Kidney (tissue), 14 donors: ENCODE measurements around the gene SPINT3. TPM values are rescaled to one million over a fixed set of nuclear protein-coding genes. Genes with fewer than 3 reads are reported as not detected.
A peak's percentile ranks its signal among the peaks of the same experiment; 100 is the strongest.

Experiments
- DNase-seq, 5 donors: peaks; one replicate each; pipeline ENCODE4 v3.0.0-alpha.2; 2013 to 2020
- FAIRE-seq: peaks from 2 replicates; lab custom pipeline; 2012; peaks lifted over from hg19 to GRCh38; lab: Jason Lieb, UNC
- H3K27ac ChIP-seq, 2 donors: one replicate each; pipeline ENCODE4 v1.7.0; 2013; ENCODE audit warnings: low read depth in 2 of 2, low read length in 2 of 2, inconsistent platforms in 1 of 2
- H3K27me3 ChIP-seq: one replicate; pipeline ENCODE4 v1.7.1; 2013; ENCODE audit warnings: low read length, inconsistent platforms; ENCODE audit not compliant: control insufficient read depth, insufficient read depth
- H3K36me3 ChIP-seq, 3 donors: one replicate each; pipeline versions ENCODE4 v1.7.0 to v1.7.1; 2013; ENCODE audit warnings: low read length in 3 of 3, control low read depth in 1 of 3, inconsistent platforms in 1 of 3; ENCODE audit not compliant: insufficient read depth in 3 of 3, control insufficient read depth in 2 of 3
- H3K4me1 ChIP-seq, 3 donors: one replicate each; pipeline versions ENCODE4 v1.7.0 to v1.7.1; 2013; ENCODE audit warnings: low read length in 3 of 3, inconsistent platforms in 1 of 3, low read depth in 1 of 3; ENCODE audit not compliant: control insufficient read depth in 2 of 3, insufficient read depth in 2 of 3
- H3K4me3 ChIP-seq, 3 donors: one replicate each; pipeline versions ENCODE4 v1.7.0 to v1.8.1; 2013; ENCODE audit warnings: low read length in 3 of 3, control low read depth in 1 of 3, inconsistent platforms in 1 of 3
- H3K9ac ChIP-seq, 3 donors: one replicate each; pipeline versions ENCODE4 v1.7.0 to v1.7.1; 2013; ENCODE audit warnings: low read length in 3 of 3, control low read depth in 1 of 3, inconsistent platforms in 1 of 3
- H3K9me3 ChIP-seq, 3 donors: one replicate each; pipeline versions ENCODE4 v1.7.0 to v1.7.1; 2013; ENCODE audit warnings: low read length in 3 of 3, control low read depth in 1 of 3, inconsistent platforms in 1 of 3; ENCODE audit not compliant: control insufficient read depth in 2 of 3, insufficient read depth in 1 of 3
- intact Hi-C: fragments of 100-400 bp; cut with DNase I; formaldehyde crosslinking; loops from one replicate; pipeline ENCODE4 v1.11.1; 2022
- polyA plus RNA-seq: library from polyadenylated mRNA; stranded (reverse); fragments of 350-450 nt; fragmentation: Illumina TruSeq; extraction: RNeasy Lipid Tissue Mini Kit (QIAGEN cat#74804); gene quantifications from one replicate; pipeline ENCODE4 v1.2.3, GENCODE V29; 2014; ENCODE audit warnings: low read depth, low replicate concordance; ENCODE audit not compliant: insufficient read depth
- total RNA-seq: library from RNA; stranded (reverse); fragmentation: NEBNext Ultra II Directional; extraction: Animal tissue kit (Norgen Biotek cat#: 25700); gene quantifications from one replicate; pipeline ENCODE4 v1.2.1, GENCODE V29; 2021
- TF ChIP-seq, protein P1 (sequence below): IDR thresholded peaks from 3 replicates; pipeline ENCODE4 v1.5.1; 2012; ENCODE audit warnings: mild to moderate bottlenecking, moderate library complexity, borderline replicate concordance; ENCODE audit not compliant: insufficient read depth; ENCODE audit errors: extremely low read depth
- donor health status: control.
- donor health status: control.
- donor health status: control.
- donor health status: control.
- donor health status: control.
- donor health status: DM: yes; HTN: yes; CAD: no.
- donor health status: Normal renal cell carcinoma (clear cell type).

The SPINT3 gene
- total and polyA plus RNA-seq, 2 donors from 2014 or later = not detected

DNA sequence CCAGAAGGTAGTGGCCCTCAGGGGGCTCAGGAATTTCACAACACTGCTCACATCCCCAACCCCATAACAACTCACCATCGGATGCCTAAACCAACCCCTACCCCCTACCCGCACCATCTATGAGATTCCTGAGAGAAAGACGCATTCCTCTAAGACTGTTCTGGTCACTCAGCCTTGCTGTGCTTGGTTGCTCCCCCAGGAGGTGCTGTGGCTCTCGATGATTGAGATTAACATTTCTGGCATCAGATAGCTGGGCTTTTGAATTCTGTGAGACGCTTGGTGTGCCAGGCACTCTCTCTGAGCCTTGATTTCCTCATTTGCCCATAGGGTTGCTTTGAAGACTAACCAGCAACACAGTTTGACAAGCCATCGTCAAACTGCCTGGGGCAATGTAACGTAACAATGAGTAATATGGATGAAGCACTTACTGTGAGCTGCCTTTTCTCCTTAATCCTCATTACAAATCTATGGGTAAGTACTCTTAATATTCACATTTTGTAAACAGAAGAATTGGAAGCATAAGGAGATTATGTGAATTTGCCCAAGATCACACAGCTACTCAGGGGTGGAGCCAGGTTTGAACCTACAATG lies 22.9 kb upstream of the SPINT3 start:
- H3K27me3 ChIP-seq = no peaks in the 10 kb centered on the region
- no peak for FAIRE-seq

GRCh38 chr20:45527294-45527693 lies 11.9 kb upstream of the SPINT3 start:
- intact Hi-C loops = no loop called here
- DNase-seq = no peak

More for the DNA sequence above, 22.9 kb upstream of the SPINT3 start:
- no peaks in the 10 kb centered on the region for H3K36me3 ChIP-seq
- no peaks in the 10 kb centered on the region for H3K4me1 ChIP-seq
- TF ChIP-seq, protein P1, sequence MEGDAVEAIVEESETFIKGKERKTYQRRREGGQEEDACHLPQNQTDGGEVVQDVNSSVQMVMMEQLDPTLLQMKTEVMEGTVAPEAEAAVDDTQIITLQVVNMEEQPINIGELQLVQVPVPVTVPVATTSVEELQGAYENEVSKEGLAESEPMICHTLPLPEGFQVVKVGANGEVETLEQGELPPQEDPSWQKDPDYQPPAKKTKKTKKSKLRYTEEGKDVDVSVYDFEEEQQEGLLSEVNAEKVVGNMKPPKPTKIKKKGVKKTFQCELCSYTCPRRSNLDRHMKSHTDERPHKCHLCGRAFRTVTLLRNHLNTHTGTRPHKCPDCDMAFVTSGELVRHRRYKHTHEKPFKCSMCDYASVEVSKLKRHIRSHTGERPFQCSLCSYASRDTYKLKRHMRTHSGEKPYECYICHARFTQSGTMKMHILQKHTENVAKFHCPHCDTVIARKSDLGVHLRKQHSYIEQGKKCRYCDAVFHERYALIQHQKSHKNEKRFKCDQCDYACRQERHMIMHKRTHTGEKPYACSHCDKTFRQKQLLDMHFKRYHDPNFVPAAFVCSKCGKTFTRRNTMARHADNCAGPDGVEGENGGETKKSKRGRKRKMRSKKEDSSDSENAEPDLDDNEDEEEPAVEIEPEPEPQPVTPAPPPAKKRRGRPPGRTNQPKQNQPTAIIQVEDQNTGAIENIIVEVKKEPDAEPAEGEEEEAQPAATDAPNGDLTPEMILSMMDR = no peak
- no peak for DNase-seq
- H3K27ac ChIP-seq = no peak overlapping the region
- H3K4me3 ChIP-seq = no peak overlapping the region
- no peak overlapping the region for H3K9ac ChIP-seq
- intact Hi-C loops = no loop called here
- no peaks in the 10 kb centered on the region for H3K9me3 ChIP-seq

GRCh38 chr20:45523821-45524220 lies 8.4 kb upstream of the SPINT3 start:
- H3K9me3 ChIP-seq = no peaks in the 10 kb centered on the region
- TF ChIP-seq, protein P1 = no peak
- intact Hi-C loops = no loop called here
- no peaks in the 10 kb centered on the region for H3K36me3 ChIP-seq
- no peak for DNase-seq
- no peak overlapping the region for H3K9ac ChIP-seq
- H3K4me1 ChIP-seq = no peaks in the 10 kb centered on the region
- no peak overlapping the region for H3K27ac ChIP-seq
- no peak for FAIRE-seq
- no peak overlapping the region for H3K4me3 ChIP-seq
- no peaks in the 10 kb centered on the region for H3K27me3 ChIP-seq

More at GRCh38 chr20:45527294-45527693, 11.9 kb upstream of the SPINT3 start:
- TF ChIP-seq, protein P1 = no peak
- no peak for FAIRE-seq
- no peaks in the 10 kb centered on the region for H3K4me1 ChIP-seq
- H3K9me3 ChIP-seq = no peaks in the 10 kb centered on the region
- H3K27ac ChIP-seq = no peak overlapping the region
- no peak overlapping the region for H3K4me3 ChIP-seq
- no peaks in the 10 kb centered on the region for H3K36me3 ChIP-seq
- H3K9ac ChIP-seq = no peak overlapping the region
- no peaks in the 10 kb centered on the region for H3K27me3 ChIP-seq

DNA sequence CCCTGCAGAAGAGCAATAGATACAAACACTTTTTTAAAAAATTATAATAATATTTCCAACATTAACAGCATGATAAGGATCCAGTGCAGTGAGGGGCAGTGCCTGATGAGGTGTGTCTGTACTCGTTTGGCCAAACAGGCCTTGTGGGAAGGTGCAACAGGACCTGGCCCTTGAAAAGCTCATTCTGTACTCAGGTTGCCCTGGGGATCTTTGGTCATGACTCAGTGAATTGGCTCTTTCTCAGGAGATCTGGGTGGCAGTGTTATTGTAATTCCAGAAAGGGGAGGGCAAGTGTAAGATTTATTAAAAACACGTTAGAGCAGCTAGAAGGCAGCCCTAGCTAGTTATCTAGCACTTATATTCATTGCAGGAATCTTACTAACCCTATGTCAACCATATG lies 2.9 kb upstream of the SPINT3 start:
- H3K27ac ChIP-seq = no peak overlapping the region
- DNase-seq (peak in 3 of 5 donors; percentile 17 to 60 (median 57)), FAIRE-seq (no peak)

More for the DNA sequence above, 2.9 kb upstream of the SPINT3 start:
- no peaks in the 10 kb centered on the region for H3K9me3 ChIP-seq
- H3K27me3 ChIP-seq = no peaks in the 10 kb centered on the region
- H3K9ac ChIP-seq = no peak overlapping the region
- no peak overlapping the region for H3K4me3 ChIP-seq
- H3K4me1 ChIP-seq = no peaks in the 10 kb centered on the region
- TF ChIP-seq, protein P1 = no peak
- intact Hi-C loops = no loop called here
- H3K36me3 ChIP-seq = no peaks in the 10 kb centered on the region
